GM19043 (cell line): Measurements from ENCODE around the gene PRKCH.

Source experiments
- ATAC-seq: cut with Tn5 transposase; IDR thresholded peaks from one replicate; pipeline ENCODE4 v1.9.1; 2021; ENCODE audit warnings: low read depth; ENCODE audit not compliant: unreplicated experiment

Gene PRKCH

DNA sequence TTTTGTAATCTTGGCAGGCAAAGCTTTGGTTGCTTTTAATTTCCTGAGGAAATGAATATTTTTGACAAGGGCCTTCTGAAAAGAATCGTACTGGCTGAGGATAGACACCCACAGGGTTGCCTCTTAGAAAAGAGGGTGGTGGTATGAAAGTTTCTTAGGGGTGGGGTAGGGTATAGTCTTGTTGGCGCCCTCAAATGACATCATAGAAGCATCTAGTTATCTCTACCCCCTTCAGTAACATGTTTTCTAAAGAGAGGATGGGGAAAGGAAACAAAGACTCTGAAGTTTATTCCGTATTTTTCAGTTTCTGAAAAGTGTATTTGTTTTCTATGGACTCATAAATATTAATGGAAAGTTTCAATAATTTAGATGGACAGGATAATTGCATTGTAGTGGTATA, 13.7 kb downstream of the PRKCH start:
- ATAC-seq: no peak

DNA sequence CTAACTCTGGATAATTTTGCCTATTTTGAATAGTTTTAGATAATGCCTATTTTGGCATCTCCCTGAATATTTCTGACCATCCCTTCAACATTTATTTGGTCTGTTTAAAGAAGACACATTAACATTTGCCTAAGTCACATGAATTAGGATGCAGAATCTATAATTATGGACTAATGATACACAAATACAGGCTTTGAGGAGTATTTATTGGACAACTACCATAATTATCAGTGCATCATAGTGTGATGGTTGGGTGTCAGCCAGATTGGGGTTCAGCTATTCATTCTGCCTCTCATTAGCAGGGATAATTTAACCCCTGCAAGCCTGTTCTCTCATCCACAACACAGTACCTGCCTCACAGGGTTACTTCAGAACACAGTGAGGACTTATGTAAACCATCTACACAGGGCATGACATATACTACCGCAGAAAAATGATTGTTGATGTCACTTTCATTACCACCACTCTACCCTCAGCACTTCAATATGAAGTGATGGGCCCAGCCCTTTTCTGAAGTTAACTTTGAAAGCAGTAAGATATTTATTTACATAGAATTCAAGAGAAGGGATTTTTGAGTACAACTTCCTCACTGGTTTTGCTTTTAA, 14.4 kb downstream of the PRKCH start:
- ATAC-seq: no peak

DNA sequence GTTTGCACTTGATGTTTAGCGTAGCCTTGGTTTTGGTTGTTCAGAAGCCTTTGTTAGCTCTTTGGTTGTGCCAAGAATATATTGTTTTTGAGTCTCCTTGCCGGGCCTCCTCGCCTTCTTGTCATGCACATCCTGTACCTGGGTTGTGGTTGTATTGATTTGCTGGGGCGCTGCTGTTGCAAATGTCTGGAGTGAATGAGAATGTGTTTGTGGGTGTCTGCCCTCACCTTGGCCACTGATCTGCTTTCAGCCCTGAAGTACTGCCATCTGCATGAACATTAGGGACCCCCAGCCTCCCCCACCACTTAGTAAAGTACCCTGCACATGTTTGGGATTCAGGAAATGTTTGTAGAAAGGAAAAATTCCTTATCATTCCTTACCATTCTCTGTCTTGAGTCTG, 16.5 kb downstream of the PRKCH start:
- ATAC-seq: no peak

DNA sequence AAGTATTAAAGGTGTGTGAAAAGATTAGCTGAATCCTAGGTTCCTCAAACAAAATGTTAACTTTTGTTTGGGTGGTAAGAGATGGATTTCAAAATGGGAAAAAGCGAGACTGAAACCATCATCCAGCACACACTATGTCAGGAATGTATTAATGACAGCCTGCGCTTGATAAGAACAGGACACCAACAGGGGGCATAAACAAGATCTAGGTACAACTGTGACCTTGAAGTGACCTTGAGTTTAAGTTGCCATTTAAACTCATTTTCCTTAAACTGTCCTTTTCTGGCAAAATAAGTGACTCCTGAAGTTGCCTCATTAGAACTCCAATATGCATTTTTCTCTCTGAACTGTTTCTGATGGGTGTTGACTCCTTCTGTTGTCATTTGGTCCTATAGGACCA, 17.1 kb downstream of the PRKCH start:
- no peak for ATAC-seq

DNA sequence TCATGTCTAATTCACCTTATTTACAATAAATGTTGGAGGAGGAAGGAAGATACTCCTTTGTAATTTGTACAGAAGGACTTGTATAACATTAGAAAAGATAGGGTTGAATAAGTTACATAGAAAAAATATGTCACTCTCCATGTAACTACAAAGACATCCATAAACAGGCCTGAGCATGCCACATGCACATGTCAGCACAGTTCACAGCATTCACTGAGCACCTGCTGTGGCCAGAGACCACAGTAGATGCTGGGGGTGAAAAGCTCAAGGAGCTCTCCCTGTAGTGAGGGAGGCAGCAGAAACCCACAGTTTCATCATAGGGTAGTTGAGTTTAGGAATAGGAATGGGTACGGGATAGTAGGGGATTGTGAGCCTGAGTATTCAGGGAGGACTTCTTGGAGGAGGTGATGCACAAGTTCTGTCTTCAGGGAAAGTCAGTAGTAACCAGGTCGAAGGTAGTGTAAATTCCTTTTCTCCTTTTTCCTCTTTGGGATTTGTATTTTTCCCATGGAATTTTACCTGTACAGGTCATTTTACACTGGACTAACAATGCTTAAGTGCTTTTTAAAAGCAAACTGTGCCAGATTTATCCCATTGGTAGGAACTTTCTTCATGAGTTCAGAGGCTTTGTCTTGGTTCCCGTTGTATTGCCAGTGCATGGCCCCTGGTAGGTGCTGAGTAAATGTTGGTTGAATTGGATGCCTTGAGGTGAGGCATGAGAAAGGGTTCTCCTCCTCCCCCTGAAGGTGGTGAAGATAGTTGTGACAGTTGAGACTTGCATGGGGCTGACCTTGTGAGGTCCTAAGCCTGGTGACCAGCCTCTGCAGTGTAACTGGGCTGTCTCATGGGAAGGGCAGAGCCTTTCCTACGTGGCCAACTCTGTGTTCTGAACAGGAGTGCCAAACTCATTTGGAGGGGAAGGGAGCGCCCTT, 20.2 kb downstream of the PRKCH start:
- no peak for ATAC-seq

DNA sequence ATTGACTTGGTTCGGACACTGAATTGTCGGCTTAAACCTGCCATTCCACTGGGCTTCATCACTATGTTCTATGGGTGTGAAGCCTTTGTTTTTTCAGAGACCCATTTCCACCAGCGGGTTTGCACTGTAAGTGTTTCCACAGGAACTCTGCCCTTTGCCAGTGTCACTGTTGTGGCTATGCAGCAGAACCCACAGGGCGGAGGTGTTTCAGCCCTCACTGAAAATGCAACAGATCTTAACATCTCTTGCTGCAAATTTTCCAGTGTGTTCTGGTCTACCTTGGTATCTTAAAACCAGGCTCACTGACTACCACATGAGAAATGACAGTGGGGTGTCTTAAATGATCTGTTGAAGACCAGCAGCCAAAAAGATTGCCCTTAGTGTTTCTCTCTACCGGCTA, 21.1 kb downstream of the PRKCH start:
- no peak for ATAC-seq

DNA sequence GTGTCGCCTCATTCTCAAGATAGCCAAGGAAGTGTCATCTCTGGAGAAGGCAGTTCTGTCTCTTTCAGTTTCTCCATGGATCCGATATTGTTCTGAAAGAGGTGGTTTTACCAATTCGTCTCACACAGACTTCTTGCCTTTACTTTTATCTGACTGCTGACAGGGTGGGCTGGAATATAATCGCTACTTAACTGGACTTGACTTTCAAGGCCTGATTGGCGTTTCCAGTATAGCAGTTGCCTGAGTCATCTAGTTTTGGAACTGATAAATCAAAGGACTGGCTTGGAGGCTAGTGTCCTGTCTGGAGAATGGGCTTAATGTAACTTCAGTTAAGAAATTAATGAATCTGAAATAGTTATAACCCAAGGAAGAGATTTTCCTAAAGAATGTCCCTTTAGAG, 21.6 kb downstream of the PRKCH start:
- no peak for ATAC-seq

DNA sequence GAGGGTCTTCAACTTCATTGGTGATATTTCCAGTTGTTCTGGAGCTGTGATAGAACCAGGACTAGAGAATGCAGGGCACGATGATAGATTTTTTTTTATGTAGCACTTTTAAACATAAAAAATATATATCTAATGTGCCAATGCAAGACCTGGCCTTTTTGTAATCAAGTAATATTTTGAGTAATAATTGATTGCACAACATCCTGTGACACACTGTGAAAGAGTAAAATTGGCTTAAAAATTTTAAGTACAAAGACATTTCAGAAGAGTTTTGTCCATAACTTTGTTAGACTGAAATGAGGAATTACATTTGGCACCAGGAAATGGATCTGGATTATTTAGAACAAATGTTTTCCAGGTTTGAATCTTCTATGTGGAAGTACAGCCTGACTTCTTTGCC, 22.1 kb downstream of the PRKCH start:
- ATAC-seq: no peak

DNA sequence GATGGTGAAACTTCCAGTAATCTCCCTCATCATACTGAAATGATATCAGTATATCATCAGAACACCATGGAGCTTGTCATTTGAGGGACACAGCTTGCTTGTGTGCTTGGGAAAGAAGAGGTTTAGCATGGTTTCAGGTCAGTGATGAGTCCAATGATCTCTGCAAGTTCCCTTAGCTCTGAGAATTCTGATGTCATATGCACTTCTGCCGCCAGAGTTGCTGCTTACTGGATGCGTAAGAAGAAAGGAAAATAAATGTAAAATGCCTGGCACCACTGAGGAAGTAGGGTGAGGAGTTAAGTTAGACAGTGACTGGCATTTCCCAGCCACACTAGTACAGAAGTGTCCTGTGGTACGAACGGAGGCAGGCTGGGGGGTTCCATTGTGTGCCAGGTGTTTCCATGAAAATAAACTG, 22.6 kb downstream of the PRKCH start:
- ATAC-seq: no peak

DNA sequence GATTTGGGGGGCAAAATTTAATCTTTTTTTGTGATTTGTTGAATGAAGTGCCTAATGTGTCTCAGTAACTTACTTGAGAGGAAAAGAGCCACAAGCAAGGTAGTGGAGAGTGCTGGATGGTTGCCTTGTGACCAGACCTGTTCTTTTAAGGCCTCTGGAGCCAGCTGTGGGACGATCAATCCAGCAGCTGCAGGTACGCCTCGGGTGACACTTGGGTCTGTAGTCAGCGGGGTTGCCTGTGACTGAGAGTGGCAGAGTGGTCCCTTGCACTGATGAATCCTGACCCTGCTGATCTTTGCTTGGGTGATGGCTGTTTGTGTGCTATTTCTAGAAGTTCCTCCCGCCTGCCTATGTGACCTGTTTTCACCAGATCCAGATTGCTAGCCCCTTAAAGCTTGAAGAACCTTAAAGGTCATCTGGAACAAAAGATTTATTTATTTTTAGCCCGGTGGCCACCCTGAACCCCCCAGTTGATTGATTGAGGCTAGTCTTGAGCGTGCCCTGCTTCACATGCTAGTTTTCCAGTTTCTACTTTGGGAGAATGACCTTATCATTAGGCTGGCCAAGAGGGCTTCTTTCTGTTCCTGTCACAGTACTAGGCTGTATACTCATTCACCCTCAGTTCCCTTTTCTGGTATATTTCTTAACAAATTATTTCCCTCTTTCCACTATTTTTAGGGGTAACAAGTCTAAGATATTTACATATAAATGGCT, 23.2 kb downstream of the PRKCH start:
- ATAC-seq: no peak

DNA sequence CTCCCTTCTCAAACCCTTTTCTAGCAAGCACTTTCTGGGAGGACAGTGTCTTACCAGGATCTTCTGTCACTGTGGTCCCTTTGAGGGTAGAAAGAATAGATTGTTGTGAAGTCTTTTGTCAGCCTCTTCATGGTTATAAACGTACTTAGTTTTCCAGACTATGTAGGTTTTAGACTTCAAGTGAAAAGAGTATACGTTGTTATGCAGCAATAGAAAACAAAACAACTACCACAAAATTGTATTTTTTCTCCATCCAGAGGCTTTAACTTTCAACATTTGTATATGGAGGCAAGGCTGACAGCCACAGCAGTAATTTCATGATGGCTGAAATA, 23.7 kb downstream of the PRKCH start:
- ATAC-seq: no peak

DNA sequence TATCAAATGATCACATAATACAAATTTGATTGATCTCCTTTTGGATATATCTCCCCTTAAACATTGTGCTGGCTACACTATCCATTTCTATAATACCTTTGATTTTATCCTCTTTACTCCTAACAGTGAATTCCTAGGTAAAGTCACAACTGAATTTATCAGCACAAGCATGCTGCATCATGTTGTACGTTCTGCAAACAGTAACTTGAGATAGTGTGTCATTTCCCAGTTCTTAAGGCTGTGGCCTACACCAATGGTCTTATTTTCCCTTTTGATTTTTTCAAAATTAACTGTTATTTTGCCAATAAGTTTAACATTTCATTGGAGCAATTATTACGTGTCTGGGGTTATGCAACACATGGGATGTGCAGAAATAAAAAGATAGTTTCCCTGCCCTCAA, 24.8 kb downstream of the PRKCH start:
- no peak for ATAC-seq

DNA sequence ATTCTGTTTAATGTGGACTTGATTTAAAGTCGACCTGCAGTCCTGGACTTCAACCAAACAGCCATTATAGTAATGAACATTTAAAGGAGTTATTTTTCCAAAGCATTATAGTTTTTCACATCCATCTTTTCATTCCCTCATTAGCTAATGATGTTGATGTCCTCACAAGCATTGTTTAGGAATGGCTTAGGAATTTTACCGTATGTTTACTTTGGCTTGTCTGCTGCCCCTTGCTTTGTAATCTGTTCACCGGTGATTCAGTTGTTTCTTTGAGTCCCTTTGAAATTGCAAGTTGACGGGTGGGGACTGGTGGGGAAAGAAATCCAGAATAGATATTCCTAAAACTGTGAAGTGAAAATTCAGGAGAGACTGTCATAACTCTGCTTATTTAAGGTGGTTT, 25.4 kb downstream of the PRKCH start:
- ATAC-seq: no peak

DNA sequence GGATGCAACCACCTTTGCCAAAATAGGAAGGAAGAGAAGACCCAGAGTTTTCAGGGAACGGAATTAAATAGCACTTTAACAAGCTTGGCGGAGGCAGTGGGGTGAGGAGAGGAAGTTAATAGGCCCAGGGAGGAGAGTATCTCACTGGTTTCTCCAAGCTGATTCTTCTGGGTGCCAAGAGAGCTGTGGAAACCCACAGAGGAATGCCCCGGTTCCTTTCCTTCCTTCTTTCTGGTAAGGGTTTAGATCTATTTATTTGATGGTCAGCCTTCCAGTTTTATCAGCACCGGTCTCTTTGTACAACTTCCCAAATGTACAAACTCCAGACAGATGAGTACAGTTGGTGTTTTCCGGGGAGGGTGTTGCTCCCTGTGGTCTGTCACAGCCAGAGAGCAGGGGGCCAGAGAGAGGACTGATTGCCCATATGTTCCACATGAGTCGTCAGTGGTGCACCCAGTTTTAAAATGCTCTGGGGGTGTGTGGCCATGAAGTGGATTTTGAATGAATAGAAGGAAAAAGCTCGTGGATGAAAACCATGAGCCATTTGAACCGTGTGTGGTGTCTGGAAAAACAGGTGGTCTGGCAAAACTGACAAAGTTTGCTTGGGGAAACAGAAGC, 26.6 kb downstream of the PRKCH start:
- no peak for ATAC-seq

DNA sequence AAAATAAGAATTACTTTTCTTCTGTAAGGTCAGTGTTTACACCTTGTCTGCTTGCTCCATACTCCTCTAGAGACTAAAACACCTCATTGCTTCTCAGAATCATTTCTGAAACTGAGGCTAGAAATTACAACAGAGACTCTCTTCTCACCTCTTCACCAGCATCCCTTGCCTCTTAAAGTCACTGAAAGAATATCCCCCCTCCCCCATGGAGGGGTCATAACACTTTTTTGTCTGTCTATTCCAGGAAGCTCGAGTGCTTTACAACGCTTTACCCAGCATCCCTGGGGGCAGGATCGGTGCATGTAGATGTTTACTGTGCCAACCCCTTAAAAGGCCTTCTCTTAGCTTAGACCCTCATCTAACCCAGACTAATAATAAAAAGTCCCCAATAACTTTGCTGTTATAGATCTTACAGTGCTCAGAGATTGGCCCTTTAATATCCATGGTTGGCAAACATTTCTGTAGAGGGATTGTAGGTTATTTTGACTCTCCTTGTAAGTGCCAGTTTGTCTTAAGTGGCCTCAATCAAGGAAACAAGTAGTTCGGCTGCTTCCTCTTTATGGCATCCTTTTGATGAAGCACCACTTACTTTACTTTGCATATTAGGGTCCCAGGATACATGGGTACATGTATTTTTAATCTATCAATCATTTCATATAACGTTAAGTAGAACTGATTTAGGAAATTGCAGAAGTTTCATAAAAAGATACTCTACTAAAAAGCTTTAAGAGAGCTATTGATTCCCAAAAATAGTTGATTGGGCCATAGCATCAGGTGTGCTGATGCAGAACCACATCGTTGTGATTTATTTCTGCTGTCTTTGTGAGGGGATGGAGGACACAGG, 29.3 kb downstream of the PRKCH start:
- ATAC-seq: no peak

DNA sequence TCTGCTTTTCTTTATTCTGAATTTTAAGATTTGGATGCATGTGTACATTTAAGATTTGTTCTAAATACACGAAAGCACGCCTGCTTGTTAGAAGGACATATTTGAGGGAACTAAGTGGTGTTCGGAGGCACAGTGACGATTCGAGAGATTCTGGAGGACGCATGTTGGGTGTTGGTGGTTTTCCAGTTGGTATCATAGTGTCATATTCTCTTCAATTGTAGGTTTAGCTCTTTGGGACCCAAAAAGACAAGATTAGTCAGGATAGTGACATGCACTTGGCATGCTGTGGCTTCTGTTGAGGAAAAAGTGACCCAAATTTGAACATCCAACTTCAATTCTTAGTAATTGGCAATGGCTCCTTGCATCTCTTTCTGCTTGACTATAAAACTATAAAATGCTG, 30.1 kb downstream of the PRKCH start:
- ATAC-seq: no peak

DNA sequence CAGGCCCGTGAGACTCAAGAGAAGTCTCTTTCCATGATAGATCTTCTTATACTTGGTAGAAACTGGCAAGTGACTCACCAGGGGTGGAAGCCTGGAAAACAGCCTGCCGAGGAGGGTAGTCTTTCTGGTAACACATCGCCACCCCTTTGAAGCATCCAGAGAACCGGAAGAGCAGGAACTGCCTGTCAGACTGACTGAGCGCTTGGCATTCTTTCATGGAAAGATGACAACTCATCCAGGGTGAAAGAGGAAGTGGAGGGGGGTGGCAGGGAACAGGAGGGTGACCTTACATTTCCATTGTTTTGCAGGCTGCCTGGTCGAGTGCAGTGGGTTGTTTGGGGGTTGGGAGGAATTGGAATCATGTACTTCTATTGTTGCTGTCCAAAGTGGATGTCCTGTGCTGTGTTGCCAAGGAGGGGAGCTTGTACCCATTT, 34.5 kb downstream of the PRKCH start:
- ATAC-seq: no peak

DNA sequence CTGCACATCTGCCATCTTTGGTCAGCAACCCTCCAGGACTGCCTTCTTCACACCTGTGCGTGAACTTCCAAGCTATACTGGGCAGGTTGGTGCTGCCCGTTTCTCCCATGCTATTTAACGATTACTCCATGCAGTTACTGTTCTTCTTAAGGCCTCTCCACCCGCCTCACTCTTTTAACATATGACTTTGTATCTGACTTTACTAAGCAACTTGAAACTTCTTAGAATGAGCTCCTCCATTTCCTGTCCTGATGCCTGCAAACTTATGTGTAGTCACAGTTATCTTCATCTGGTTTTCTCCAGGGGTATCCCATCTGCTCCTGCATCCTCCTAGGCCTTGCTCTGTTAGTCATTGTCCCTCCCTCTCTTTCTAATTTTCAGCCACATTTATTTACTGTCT, 35.7 kb downstream of the PRKCH start:
- no peak for ATAC-seq

DNA sequence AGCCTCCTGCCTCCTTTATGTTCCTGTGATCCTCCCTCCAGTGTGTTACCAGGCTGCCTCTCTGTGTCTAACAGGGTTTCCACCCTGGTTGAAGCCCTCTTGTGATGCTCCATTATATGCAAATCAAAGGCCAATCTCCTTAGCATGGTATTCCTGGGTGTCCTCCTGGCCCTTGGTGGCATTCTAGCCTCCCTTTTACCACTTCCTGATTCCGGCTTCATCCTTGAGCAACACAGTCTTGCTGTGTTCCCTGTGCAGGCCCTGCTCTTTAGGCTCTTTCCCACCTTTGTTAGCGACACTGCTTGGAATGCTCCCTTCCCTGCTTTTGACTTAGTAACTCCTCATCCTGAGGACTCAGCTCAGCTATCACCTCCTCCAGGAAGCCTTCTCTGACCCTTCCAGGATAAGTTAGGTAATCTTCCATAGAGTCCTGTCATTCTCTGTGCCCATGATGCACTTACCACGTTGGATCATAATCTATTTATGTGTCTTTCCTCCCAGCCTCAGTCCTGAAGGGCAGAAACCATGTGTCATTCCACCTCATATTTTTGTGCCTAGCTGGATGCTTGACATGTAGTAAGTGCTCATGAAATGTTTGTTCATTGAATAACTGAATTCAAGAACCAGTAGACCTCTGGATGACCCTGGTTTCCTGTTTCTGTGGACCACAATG, 37.3 kb downstream of the PRKCH start:
- ATAC-seq: no peak
